AG04450 (cell line): ENCODE results near the gene TMEM127. TPM values are rescaled to one million over a fixed set of nuclear protein-coding genes. Genes with fewer than 3 reads are reported as not detected.
A peak's percentile ranks its signal among the peaks of the same experiment; 100 is the strongest.
"Not testable (repeated sequence)": the region's sequence is repeated elsewhere in the genome, so short reads cannot be mapped to it uniquely, and the experiment has no call there.

Source experiments
- CTCF ChIA-PET: fragments of 300-600, 350-600 bp; formaldehyde crosslinking; extraction: SDS; loops from one replicate; lab custom pipeline; 2022; ENCODE audit warnings: antibody characterized with exemption, inconsistent platforms; lab: Charles Lee
- POLR2A ChIA-PET: fragments of 350-600 bp; formaldehyde crosslinking; extraction: SDS; loops from one replicate; lab custom pipeline; 2021; ENCODE audit warnings: antibody characterized with exemption, inconsistent platforms; lab: Yijun Ruan, JAX
- DNase-seq: peaks from one replicate; pipeline ENCODE4 v3.0.0-alpha.2; 2011; ENCODE audit warnings: low read depth, low spot score
- H3K27ac ChIP-seq: one replicate; pipeline ENCODE4 v1.5.1; 2012; ENCODE audit warnings: low read depth, low read length, control low read depth
- H3K27me3 ChIP-seq: one replicate; pipeline ENCODE4 v1.6.0; 2012; ENCODE audit warnings: low read length; ENCODE audit not compliant: control insufficient read depth, insufficient read depth
- H3K4me3 ChIP-seq: 2 replicates; pipeline ENCODE4 v1.5.1; 2011; ENCODE audit warnings: mild to moderate bottlenecking, low read depth, low read length, control low read depth
- H3K9me3 ChIP-seq: 2 replicates; pipeline ENCODE4 v1.5.1; 2012; ENCODE audit warnings: low read length; ENCODE audit not compliant: control insufficient read depth, insufficient read depth
- polyA plus RNA-seq: library from polyadenylated mRNA; depleted of rRNA; stranded (reverse); fragments of >200 nt; gene quantifications from 2 replicates; pipeline ENCODE4 v1.2.3, GENCODE V29; 2011
- TF ChIP-seq, protein P1 (sequence below): IDR thresholded peaks from 2 replicates; pipeline ENCODE4 v1.5.1; 2011; ENCODE audit warnings: low read depth, low read length, control low read depth, inconsistent platforms

The TMEM127 gene
- polyA plus RNA-seq, 1 experiment = 45.3 TPM

DNA sequence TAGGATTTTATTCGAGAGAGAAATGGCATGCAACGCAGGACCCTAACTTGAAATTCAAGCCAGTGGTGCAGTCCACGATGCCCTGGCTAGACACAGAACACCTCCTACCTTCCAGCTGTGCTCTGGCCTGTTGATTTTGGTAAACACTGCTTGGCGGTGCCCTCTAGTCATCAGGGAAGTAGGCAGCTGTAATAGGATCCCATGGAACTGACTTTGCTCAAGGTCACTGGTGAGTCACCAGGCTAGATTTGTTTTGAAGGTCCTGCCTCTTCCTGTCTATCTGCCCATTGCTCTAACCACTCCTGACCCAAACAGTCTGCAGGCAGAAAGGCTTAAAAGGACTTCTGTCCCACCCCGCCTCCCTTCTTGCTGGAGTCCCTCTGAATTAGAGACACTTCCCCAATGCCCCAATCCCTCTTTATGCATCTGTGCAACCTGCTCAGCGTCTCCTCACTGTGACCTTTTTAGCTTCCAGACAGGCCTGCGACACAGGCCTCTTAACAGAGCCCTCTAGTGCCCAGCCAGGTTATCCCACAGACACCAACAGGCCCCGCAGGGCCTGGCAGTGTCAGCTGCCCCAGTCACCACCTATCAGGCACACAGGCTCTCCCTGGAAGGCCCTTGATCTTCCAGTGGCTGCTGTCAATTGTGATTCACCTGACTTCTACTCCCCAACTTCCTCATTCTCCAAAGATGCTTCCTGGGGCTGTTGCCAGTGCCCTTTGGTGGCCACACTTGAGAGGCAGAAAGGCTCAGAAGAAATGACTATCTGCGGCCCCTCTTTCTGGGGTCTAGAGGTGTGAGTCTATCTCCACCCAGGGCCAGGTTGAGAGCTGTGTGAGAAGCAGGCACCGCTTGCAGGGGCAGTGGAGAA is 5.2 kb downstream of the TMEM127 start:
- ChIA-PET CTCF (interaction anchor here (1.2 to 2.1 kb wide), 2 partner anchors 15 to 268 kb away, joined by 3 to 8 read pairs; no protein-coding TSS in a partner anchor), POLR2A (interaction anchor here (0.5 to 1.7 kb wide), 3 partner anchors 10 to 78 kb away, joined by 3 to 7 read pairs (median 5); partner anchors contain the start of gene STARD7)
- Histone ChIP-seq H3K4me3 (no peak overlapping the region; the same call in 1 of the 2 replicates), H3K9me3 (no peaks in the 10 kb centered on the region), H3K27ac (peak overlapping the region; percentile 78), H3K27me3 (no peaks in the 10 kb centered on the region)
- peak; percentile 65 for DNase-seq
- TF ChIP-seq, protein P1, sequence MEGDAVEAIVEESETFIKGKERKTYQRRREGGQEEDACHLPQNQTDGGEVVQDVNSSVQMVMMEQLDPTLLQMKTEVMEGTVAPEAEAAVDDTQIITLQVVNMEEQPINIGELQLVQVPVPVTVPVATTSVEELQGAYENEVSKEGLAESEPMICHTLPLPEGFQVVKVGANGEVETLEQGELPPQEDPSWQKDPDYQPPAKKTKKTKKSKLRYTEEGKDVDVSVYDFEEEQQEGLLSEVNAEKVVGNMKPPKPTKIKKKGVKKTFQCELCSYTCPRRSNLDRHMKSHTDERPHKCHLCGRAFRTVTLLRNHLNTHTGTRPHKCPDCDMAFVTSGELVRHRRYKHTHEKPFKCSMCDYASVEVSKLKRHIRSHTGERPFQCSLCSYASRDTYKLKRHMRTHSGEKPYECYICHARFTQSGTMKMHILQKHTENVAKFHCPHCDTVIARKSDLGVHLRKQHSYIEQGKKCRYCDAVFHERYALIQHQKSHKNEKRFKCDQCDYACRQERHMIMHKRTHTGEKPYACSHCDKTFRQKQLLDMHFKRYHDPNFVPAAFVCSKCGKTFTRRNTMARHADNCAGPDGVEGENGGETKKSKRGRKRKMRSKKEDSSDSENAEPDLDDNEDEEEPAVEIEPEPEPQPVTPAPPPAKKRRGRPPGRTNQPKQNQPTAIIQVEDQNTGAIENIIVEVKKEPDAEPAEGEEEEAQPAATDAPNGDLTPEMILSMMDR = peak; percentile 44

DNA sequence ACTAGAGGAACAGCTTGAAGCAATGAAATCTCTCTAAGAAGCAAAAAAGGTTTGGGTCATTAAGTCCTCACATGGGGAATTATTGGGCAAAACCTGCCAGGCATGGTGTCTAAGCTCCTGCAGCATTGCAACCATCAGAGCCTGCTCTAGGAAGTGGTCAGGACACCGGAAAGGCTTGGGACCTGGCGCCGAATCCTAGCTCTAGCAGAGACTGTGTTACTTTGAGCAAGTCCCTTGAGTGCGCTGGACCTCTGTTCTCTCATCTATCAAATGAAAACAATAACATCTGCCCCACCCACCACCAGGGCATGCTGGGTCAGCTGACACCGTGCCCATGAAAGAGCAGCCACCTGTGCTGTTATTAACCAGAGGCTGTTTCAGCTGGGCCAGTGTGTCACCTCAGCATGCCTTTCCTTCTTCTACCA is 6.3 kb downstream of the TMEM127 start:
- H3K27me3 ChIP-seq = no peaks in the 10 kb centered on the region
- TF ChIP-seq, protein P1 = no peak
- no peak overlapping the region for H3K27ac ChIP-seq
- ChIA-PET CTCF (no interaction called here), POLR2A (no interaction called here)
- H3K4me3 ChIP-seq = no peak overlapping the region
- DNase-seq = no peak
- no peaks in the 10 kb centered on the region for H3K9me3 ChIP-seq

DNA sequence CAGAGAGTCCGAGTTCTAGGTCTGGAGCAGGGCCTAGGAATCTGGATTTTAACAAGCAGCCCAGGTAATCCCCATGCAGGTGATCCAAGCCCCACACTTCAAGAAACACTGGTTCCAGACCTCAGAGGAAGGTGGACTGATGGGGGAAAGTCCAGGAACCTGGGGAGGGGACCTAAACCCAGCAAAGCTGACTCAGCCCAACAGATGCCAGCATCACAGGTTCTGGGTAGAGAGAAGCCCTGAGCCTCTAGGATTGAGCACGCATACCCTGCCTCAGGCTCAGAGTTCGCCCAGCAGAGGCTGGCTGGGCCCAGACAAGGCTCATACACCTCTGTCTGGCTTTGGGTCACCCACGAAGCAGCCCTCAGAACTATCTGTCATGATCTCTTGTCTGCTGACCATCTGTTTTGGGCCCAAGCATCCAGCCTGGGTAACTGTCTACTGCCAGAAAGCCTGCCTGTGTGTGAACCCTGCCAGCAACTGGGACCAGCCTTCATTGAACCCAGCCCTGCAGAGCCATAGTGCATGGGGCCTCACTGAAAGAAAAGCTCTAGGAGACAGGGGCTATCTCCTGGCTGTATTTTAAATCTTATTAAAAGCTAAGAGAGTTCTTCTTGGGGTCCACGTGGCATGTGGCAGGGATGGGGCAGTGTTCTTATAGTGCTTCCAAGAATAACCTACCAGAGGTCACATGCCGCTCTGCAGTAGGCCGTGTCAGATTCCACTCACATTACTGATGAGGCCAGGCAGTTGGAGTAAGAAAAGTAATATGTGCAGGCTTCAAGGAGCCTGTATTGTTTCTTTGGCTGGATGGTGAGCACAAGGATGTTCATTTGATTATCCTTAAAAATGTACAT is 7.4 kb downstream of the TMEM127 start:
- ChIA-PET CTCF (no interaction called here), POLR2A (no interaction called here)
- no peaks in the 10 kb centered on the region for H3K9me3 ChIP-seq
- TF ChIP-seq, protein P1 = no peak
- no peaks in the 10 kb centered on the region for H3K27me3 ChIP-seq
- H3K4me3 ChIP-seq = no peak overlapping the region
- no peak for DNase-seq
- no peak overlapping the region for H3K27ac ChIP-seq

DNA sequence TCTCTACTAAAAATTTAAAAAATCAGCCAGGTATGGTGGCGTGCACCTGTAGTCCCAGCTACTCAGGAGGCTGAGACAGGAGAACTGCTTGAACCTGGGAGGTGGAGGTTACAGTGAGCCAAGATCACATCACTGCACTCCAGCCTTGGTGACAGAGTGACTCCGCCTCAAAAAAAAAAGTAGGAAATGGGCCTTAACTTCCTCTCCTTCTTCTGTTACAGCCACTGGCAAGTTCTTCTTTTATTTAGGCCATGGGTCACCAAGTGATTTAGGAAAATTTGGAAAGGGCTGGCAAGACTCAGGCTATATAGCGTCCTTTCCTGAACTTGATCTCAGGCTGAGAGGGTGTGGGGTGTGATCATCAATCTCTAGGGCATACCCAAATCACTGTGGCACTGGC is 8.1 kb downstream of the TMEM127 start:
- H3K4me3 ChIP-seq, POLR2A ChIA-PET, H3K9me3 ChIP-seq, DNase-seq, H3K27me3 ChIP-seq, CTCF ChIA-PET, H3K27ac ChIP-seq: not testable (repeated sequence)

DNA sequence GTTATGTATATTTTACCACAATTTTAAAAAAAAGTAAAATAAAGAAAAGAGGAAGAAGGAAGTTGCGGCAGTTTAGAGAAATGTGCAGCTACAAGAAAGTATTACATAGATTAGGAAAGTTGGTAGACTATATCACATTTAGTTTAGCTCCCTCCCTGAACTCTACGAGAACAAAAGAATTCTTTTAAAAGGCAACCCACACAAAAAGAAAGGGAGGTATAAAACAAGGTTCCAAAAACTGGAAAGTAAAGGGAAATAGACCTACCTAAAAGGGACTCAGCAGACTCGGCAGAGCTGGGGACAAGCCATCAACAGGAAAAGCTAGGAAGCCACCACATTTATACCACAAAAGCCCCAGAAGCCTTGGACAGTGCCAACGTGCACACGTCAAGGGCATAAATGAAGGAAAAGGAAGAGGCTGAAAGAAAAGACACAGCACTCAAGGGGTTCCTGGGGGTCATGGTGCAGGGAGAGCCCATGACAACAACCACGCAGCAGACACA is 9.1 kb downstream of the TMEM127 start:
- no peaks in the 10 kb centered on the region for H3K27me3 ChIP-seq
- ChIA-PET POLR2A (no interaction called here), CTCF (no interaction called here)
- no peak overlapping the region for H3K4me3 ChIP-seq
- TF ChIP-seq, protein P1 = no peak
- no peak for DNase-seq
- H3K27ac ChIP-seq = no peak overlapping the region
- no peaks in the 10 kb centered on the region for H3K9me3 ChIP-seq
